Osteoblast (primary cell): ENCODE measurements around the gene FAM83C. TPM values are rescaled to one million over a fixed set of nuclear protein-coding genes. Genes with fewer than 3 reads are reported as not detected.
A peak's percentile ranks its signal among the peaks of the same experiment; 100 is the strongest.

Experiments
- DNase-seq: peaks from one replicate; pipeline ENCODE4 v3.0.0; 2011; ENCODE audit warnings: low spot score, mixed read lengths; ENCODE audit not compliant: insufficient read length; ENCODE audit errors: missing footprints
- H2AFZ ChIP-seq: 2 replicates; pipeline ENCODE4 v1.6.0; 2011; ENCODE audit warnings: mild to moderate bottlenecking, low read length
- H3K27ac ChIP-seq: 2 replicates; pipeline ENCODE4 v1.5.1; 2011; ENCODE audit warnings: mild to moderate bottlenecking, low read depth, low read length, moderate library complexity
- H3K27me3 ChIP-seq: 2 replicates; pipeline ENCODE4 v1.6.0; 2012; ENCODE audit warnings: mild to moderate bottlenecking, control low read depth, inconsistent platforms, low read length, moderate library complexity; ENCODE audit not compliant: insufficient read depth
- H3K36me3 ChIP-seq: 2 replicates; pipeline ENCODE4 v1.5.1; 2011; ENCODE audit warnings: mild to moderate bottlenecking, low read length, control low read depth, moderate library complexity; ENCODE audit not compliant: insufficient read depth
- H3K4me1 ChIP-seq: 2 replicates; pipeline ENCODE4 v1.5.1; 2011; ENCODE audit warnings: mild to moderate bottlenecking, low read length, control low read depth, moderate library complexity; ENCODE audit not compliant: insufficient read depth
- H3K4me2 ChIP-seq: 2 replicates; pipeline ENCODE4 v1.6.0; 2011; ENCODE audit warnings: mild to moderate bottlenecking, low read length; ENCODE audit not compliant: insufficient read depth
- H3K4me3 ChIP-seq: fragments of 200-600 bp; sonication (generic); 3 replicates; pipeline ENCODE4 v1.5.1; 2012; ENCODE audit warnings: mild to moderate bottlenecking, low read length, inconsistent platforms; ENCODE audit not compliant: insufficient read depth
- H3K79me2 ChIP-seq: 2 replicates; pipeline ENCODE4 v1.6.0; 2012; ENCODE audit warnings: mild to moderate bottlenecking, low read length, control low read depth, inconsistent platforms; ENCODE audit not compliant: insufficient read depth
- H3K9me3 ChIP-seq: 2 replicates; pipeline ENCODE4 v1.5.1; 2011; ENCODE audit warnings: low read depth, low read length, control low read depth
- H4K20me1 ChIP-seq: 2 replicates; pipeline ENCODE4 v1.6.0; 2012; ENCODE audit warnings: mild to moderate bottlenecking, low read length, control low read depth; ENCODE audit not compliant: insufficient read depth
- total RNA-seq: library from RNA; depleted of rRNA; stranded (reverse); fragments of >200 nt; gene quantifications from 2 replicates; pipeline ENCODE4 v1.2.3, GENCODE V29; 2012
- TF ChIP-seq, protein P1 (sequence below): IDR thresholded peaks from 2 replicates; pipeline ENCODE4 v1.5.1; 2011; ENCODE audit warnings: mild to moderate bottlenecking, low read depth, low read length, moderate library complexity; ENCODE audit errors: extremely low read depth

The FAM83C gene
- total RNA-seq, 1 donor: not detected

- Histone ChIP-seq H4K20me1 (no peaks in the 10 kb centered on the region), H3K4me3 (no peak overlapping the region), H3K79me2 (no peaks in the 10 kb centered on the region), H3K9me3 (no peaks in the 10 kb centered on the region), H2AFZ (no peak overlapping the region), H3K27ac (peak overlapping the region; percentile 85), H3K4me2 (peak overlapping the region; percentile 11), H3K4me1 (peaks cover 73% of the 10 kb centered on the region), H3K36me3 (no peaks in the 10 kb centered on the region), H3K27me3 (no peaks in the 10 kb centered on the region)
- DNase-seq: no peak
- TF ChIP-seq, protein P1, sequence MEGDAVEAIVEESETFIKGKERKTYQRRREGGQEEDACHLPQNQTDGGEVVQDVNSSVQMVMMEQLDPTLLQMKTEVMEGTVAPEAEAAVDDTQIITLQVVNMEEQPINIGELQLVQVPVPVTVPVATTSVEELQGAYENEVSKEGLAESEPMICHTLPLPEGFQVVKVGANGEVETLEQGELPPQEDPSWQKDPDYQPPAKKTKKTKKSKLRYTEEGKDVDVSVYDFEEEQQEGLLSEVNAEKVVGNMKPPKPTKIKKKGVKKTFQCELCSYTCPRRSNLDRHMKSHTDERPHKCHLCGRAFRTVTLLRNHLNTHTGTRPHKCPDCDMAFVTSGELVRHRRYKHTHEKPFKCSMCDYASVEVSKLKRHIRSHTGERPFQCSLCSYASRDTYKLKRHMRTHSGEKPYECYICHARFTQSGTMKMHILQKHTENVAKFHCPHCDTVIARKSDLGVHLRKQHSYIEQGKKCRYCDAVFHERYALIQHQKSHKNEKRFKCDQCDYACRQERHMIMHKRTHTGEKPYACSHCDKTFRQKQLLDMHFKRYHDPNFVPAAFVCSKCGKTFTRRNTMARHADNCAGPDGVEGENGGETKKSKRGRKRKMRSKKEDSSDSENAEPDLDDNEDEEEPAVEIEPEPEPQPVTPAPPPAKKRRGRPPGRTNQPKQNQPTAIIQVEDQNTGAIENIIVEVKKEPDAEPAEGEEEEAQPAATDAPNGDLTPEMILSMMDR: no peak
These were observed 19.6 kb upstream of the FAM83C start for GRCh38 chr20:35311822-35312221.

GRCh38 chr20:35311409-35311808 is 19.2 kb upstream of the FAM83C start:
- H3K4me2 ChIP-seq: no peak overlapping the region

DNA sequence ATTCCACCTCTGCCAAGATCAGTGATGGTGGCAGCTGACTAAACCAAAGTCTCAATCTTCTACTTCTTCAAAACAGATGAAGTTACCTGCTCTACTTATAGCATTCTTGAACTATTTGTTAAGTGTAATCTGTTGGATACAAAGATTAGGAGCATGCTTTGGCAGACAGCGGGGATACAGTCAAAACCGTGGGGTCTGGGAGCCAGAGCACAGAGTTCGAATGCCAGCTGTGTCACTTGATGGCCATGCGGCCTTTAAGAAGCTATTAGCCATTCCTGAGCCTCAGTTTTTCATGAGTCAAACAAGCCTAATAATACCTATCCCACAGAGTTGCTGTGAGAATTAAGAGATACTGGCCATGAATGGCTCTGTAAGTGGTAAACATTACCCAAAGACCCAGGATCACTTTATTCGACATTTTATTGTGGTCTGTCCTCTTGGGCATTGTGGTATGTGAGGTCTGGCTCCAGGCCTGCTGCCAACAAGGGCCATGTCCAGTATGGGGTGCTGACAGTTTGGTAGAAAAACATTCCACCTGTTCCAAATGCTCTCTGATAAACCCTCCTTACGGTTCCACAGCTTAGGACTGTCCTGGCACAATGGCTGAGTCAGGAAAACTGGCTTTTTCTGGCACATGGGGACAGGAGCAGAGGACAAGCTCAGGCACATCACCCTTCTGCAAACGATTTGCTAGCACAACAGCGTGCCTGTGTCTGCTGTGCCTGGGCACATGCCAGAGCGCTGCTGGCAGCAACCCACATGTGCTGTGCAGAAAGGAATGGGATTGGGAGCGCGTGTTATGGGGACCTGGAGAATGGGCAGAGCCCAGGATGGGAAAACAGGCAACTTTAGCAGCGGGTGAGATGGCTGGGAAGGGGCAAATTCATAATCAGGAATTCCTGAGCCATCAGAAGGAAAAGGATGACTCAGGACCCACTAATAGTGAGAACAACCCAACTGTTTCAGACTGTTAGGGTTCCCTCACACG is 15.7 kb upstream of the FAM83C start:
- Histone ChIP-seq H3K4me2 (peak overlapping the region; percentile 24), H3K27ac (peak overlapping the region; percentile 96), H4K20me1 (no peaks in the 10 kb centered on the region), H3K79me2 (no peaks in the 10 kb centered on the region), H3K36me3 (peaks cover 2% of the 10 kb centered on the region), H3K9me3 (no peaks in the 10 kb centered on the region), H2AFZ (no peak overlapping the region), H3K4me1 (peaks cover 89% of the 10 kb centered on the region), H3K4me3 (no peak overlapping the region), H3K27me3 (no peaks in the 10 kb centered on the region)
- DNase-seq: peak; percentile 90
- TF ChIP-seq, protein P1: no peak

More at GRCh38 chr20:35311409-35311808, 19.2 kb upstream of the FAM83C start:
- no peaks in the 10 kb centered on the region for H3K9me3 ChIP-seq
- peak overlapping the region; percentile 85 for H3K27ac ChIP-seq
- H3K4me1 ChIP-seq: peaks cover 77% of the 10 kb centered on the region
- TF ChIP-seq, protein P1: no peak
- H2AFZ ChIP-seq: no peak overlapping the region
- no peak overlapping the region for H3K4me3 ChIP-seq
- H4K20me1 ChIP-seq: no peaks in the 10 kb centered on the region
- H3K27me3 ChIP-seq: no peaks in the 10 kb centered on the region
- no peaks in the 10 kb centered on the region for H3K79me2 ChIP-seq
- peaks cover 1% of the 10 kb centered on the region for H3K36me3 ChIP-seq
- DNase-seq: no peak

DNA sequence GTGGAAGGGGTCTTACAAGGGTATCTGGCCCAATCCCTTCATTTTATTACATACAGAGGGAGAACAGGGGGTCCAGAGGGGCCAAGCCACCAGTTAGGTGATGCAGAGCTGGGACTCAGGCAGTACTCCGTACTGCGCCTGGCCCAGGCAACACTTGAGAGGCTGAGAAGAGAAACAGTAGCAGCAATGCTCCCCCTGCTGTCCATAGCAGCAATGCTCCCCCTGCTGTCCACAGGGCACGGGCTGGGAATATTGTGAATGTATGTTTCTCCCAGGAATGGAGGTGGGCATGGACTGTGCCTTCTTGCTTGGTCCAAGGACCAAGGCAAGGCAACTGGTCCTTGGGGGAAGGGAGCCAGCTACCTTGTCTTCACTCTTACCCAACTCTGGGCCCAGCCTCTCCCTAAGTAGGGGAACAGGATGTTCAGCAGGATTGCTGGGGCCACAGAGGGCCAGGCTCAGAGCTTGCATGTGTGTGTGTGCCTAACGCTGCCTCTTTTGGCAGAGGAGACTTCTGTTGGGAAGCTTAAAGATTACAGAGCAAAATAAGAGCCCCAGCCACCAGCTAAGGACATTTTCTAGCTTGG is 14.8 kb upstream of the FAM83C start:
- Histone ChIP-seq H2AFZ (no peak overlapping the region), H3K27me3 (no peaks in the 10 kb centered on the region), H3K4me3 (no peak overlapping the region), H4K20me1 (no peaks in the 10 kb centered on the region), H3K79me2 (no peaks in the 10 kb centered on the region), H3K9me3 (no peaks in the 10 kb centered on the region), H3K36me3 (peaks cover 2% of the 10 kb centered on the region), H3K27ac (peak overlapping the region; percentile 96), H3K4me2 (peak overlapping the region; percentile 39), H3K4me1 (peaks cover 90% of the 10 kb centered on the region)
- peak; percentile 71 for DNase-seq
- TF ChIP-seq, protein P1: peak; percentile 94
